NB4 (cell line): ENCODE data around the gene ZNF687.

Source experiments
- DNase-seq: peaks from one replicate; pipeline ENCODE4 v3.0.0; 2010; ENCODE audit warnings: low read depth
- H3K4me3 ChIP-seq: one replicate; pipeline ENCODE4 v1.5.1; 2011; ENCODE audit warnings: mild to moderate bottlenecking, low read depth, low read length, moderate library complexity
- CTCF ChIP-seq: IDR thresholded peaks from one replicate; pipeline ENCODE4 v1.5.1; 2012; ENCODE audit warnings: low read depth, low read length
- MAX ChIP-seq: IDR thresholded peaks from 2 replicates; pipeline ENCODE4 v1.6.1; 2011; ENCODE audit warnings: low read depth, low read length
- MYC ChIP-seq: IDR thresholded peaks from 2 replicates; pipeline ENCODE4 v1.6.1; 2011; ENCODE audit warnings: low read depth, low read length
- POLR2A ChIP-seq: IDR thresholded peaks from 2 replicates; pipeline ENCODE4 v1.6.1; 2011; ENCODE audit warnings: mild to moderate bottlenecking; ENCODE audit not compliant: insufficient read length; ENCODE audit errors: extremely low read depth

The ZNF687 gene

GRCh38 chr1:151315565-151316235 lies 33.6 kb downstream of the ZNF687 start:
- DNase-seq: no peak
- H3K4me3 ChIP-seq: no peak overlapping the region
- TF ChIP-seq MYC: no peak
- TF ChIP-seq MAX: no peak
- TF ChIP-seq POLR2A: no peak
- TF ChIP-seq CTCF: no peak

GRCh38 chr1:151318975-151319374 lies 36.9 kb downstream of the ZNF687 start:
- TF ChIP-seq MYC (no peak), CTCF (no peak), MAX (no peak)

GRCh38 chr1:151324390-151324930 lies 42.4 kb downstream of the ZNF687 start:
- DNase-seq: no peak
- H3K4me3 ChIP-seq: no peak overlapping the region
- TF ChIP-seq POLR2A (no peak), MYC (no peak), MAX (no peak), CTCF (no peak)

More at GRCh38 chr1:151318975-151319374, 36.9 kb downstream of the ZNF687 start:
- no peak overlapping the region for H3K4me3 ChIP-seq
- DNase-seq: no peak

GRCh38 chr1:151325231-151325630 lies 43.1 kb downstream of the ZNF687 start:
- DNase-seq: no peak
- H3K4me3 ChIP-seq: no peak overlapping the region
- TF ChIP-seq CTCF: no peak
- TF ChIP-seq MAX: no peak
- TF ChIP-seq MYC: no peak
- no peak for TF ChIP-seq POLR2A

- DNase-seq: no peak
- TF ChIP-seq MAX: no peak
- no peak for TF ChIP-seq POLR2A
- TF ChIP-seq CTCF: no peak
- no peak for TF ChIP-seq MYC
- peak overlapping the region; percentile 93 for H3K4me3 ChIP-seq
Observed at GRCh38 chr1:151325646-151326429, 43.7 kb downstream of the ZNF687 start.
